HCEC 1CT (cell line): ENCODE data around the gene HOPX.
A peak's percentile ranks its signal among the peaks of the same experiment; 100 is the strongest.
"Not testable (repeated sequence)": the region's sequence is repeated elsewhere in the genome, so short reads cannot be mapped to it uniquely, and the experiment has no call there.

Source experiments
- DNase-seq: peaks from one replicate; pipeline ENCODE4 v3.0.0-alpha.2; 2017

The HOPX gene

DNA sequence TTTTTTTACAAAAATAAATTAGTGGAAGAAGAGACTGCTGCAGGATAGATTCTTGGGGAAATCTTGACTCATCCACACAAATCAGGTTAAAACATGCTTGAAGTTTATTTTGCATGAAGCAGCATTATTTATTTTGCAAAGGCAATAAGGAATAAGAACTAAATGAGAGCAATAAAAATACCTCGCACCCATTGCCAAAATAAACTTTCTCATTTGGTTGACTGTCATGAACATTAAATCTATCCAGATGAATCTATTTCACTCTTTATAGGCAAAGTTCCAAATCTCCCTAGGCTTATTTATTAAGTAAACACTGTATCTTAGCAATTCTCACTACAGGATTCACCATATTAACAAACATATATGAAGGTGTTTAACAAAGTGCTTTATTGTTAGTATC is 58.9 kb downstream of the HOPX start:
- DNase-seq = no peak

DNA sequence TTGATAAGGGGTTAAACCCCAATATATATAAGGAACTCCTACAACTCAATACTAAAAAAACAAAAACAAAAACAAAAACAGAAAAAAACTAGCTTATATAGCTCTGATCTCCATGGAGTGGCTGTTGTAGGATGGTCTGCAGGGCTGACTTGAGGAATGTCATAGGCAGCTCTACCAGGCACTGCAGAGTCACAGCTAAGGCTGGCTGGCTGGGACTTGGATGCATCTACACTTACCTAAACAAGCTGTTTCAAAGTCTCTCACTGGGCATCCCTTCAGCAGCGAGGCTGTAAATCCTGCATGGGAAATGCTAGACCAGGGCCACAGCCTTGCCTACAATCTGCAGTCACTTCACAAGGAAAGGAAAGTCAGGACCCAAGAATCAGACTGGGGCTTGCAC is 61.3 kb downstream of the HOPX start:
- DNase-seq = no peak

DNA sequence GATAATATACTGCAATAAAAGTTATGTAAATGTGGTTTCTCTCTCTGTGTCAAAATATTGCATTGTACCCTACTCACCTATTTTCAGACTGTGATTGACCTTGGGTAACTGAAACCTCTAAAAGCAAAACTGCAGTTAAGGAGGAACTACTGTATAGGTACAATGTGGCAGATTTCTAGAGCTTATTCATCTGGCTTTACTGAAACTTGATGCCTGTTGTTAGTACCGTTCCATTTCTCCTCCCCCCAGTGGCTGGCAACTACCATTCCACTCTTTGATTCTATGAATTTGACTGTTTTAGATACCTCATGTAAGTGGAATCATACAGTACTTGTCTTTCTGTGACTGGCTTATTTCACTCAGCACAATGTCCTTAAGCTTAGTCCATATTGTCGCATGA is 61.9 kb downstream of the HOPX start:
- peak; percentile 51 for DNase-seq

DNA sequence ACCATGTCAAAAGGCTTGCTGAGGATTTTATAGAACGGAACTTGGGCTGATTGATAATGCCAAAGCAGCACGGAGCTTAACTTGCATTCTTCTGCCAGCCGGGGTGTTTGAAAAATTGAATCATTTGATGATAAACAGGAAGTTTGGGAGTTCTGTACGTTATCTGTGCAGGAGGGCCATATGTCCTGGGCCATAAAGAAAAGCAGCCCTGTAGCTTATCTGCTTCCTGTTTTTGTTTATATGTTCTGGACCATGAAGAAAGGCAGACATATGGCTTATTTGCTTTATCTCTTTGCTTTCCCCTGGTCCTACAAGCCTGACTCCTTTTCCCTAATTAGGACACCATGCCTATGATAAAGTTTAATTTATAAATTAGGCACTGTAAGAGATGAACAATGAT is 62.4 kb downstream of the HOPX start:
- no peak for DNase-seq

DNA sequence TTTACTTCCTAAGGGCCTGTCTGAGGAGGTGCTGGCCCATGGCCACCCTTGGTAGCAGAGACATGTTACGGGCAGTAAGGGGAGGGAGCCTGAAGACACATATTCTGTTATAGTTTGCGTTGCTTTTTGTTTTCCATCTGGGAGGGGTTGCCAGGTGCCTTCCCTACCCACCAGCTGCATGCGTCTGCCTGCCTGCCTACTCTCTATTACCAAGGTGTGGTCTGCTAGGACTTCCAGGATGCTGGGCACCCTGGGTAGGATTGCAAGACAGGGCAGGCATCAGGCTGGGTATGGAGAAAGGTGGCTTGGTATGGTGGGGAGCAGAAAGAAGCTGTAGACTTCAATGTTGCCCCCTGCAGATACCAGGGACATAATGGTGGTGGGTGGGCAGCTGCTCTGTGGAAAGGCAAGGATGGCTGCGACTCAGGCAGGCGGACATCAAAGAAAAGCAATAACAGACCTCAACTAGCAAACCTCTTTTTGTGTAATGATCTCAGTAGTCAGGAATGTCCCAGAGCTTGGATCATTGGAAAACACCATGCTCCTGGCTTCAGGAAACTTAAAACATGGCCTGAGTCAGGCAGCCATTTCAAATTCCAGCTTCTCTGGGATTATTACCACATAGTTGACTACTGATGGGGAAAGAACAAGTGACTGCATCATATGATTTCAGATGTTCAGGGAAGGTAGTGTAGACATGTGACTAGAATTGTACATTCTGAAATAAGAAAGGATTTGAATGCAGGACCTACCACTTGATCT is 67.8 kb downstream of the HOPX start:
- DNase-seq = peak; percentile 76

DNA sequence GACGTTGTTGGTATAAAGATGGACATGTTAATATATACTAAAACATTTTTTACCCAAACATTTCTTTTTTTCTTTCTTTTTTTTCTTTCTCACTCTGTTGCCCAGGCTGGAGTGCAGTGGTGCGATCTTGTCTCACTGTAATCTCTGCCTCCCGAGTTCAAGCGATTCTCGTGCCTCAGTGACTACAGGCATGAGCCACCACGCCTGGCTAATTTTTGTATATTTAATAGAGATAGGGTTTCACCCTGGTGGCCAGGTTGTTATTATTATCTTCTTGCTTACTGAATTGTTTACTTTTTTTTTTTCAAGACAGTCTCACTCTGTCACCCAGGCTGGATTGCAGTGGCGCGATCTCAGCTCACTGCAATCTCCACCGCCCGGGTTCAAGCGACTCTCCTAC is 68.8 kb downstream of the HOPX start:
- no peak for DNase-seq

DNA sequence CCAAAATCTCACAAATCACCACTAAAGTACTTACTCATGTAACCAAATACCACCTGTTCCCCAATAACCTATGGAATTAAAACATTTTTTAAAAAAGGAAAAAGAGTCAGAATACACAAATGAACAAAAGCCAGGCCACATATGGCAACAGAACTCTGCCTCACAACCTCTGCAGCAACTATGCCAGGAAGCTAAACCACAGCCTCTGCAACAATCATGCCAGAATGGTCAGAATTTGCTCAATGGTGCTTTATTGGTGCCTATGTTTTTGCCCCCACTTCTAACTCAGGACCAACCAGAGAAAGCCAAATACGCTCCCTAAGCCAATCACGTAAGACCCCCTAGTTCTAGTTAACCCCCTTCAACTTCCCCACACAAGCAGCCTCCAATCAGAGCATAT is 69.6 kb downstream of the HOPX start:
- DNase-seq = no peak

DNA sequence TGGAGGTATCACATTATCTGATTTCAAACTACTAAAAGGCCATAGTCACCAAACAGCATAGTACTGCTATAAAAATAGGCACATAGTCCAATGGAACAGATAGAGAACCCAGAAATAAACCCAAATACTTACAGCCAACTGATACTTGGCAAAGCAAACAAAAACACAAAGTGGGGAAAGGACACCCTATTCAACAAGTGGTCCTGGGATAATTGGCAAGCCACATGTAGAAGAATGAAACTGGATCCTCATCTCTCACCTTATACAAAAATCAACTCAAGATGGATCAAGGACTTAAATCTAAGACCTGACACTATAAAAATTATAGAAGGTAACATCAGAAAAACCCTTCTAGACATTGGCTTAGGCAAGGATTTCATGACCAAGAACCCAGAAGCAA is 70.9 kb downstream of the HOPX start:
- not testable (repeated sequence) for DNase-seq

DNA sequence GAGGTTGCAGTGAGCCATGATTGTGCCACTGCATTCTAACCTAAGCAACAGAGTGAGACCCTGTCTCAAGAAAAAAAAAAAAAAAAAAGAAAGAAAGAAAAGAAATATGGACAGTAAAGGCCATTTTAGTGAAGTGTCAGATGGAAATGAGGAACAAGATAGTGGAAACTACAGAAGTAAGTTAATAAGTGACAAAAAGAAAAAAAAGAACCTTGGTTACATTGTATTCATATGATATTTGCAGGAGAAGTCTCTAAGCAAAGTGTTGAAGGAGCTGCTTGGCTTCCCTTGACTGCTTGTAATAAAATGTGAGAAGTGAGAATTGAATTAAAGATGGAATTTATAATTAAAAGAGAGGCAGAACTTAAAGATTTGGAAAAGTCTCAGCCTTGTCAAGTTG is 73.2 kb downstream of the HOPX start:
- no peak for DNase-seq

DNA sequence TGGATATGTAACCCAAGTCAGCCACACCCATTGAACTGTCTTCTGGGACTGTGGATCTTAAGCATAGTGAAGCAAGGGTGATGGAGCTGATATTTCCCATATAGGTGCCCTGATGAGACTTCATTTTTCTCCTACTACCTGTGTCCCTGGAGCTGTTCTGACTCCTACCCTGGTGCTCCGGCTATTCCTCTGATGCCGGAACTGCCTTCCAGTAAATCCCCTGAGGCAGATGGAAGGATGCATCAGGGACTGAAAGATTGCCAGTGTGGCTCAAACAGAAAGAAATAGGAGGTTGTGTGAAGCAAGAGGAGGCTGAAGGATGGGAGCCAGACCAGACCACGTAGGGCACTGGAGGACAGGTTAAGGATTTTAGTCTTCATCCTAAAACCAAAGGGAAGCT is 74.7 kb downstream of the HOPX start:
- no peak for DNase-seq

DNA sequence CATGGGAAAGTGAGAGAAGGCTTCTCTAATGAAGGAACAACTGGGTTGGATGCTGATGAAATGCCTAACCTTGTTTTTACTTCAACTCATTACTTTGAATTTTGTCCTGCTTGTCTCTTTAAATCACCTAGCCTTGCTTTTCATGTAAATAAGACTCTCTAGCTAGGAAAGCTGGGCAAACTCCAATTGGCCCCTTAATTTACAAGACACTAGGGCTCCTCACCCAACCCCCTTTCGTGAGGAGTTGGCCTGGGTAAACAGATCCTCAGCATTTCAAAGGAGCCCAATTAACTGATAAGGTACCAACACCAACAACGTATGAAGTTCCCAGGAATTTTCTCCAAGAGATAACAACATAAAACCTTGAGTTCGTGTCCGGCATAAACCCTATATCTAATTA is 75.6 kb downstream of the HOPX start:
- DNase-seq = not testable (repeated sequence)

DNA sequence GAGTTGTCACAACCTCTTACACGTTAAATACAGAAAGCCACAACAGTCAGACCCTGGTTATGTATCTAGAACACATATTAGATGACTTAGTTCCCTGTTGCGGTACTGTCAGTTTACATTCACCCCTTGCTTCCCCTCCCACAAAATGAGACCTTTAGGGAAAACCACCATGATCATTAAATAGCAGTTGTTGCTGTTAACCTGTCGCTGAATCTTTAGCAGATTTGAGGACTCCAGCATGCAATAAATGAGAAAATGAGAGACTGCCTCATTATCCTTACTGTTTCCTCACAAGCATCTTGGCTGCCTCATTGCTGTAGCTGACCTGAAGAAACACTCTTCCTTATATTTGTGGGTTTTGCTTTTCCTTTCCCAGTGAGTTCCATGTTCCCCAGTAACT is 77.8 kb downstream of the HOPX start:
- DNase-seq = no peak
